Measurements from ENCODE around the gene ENTPD1.
"Not testable (repeated sequence)": the region's sequence is repeated elsewhere in the genome, so short reads cannot be mapped to it uniquely, and the experiment has no call there.

ENTPD1 gene

DNA sequence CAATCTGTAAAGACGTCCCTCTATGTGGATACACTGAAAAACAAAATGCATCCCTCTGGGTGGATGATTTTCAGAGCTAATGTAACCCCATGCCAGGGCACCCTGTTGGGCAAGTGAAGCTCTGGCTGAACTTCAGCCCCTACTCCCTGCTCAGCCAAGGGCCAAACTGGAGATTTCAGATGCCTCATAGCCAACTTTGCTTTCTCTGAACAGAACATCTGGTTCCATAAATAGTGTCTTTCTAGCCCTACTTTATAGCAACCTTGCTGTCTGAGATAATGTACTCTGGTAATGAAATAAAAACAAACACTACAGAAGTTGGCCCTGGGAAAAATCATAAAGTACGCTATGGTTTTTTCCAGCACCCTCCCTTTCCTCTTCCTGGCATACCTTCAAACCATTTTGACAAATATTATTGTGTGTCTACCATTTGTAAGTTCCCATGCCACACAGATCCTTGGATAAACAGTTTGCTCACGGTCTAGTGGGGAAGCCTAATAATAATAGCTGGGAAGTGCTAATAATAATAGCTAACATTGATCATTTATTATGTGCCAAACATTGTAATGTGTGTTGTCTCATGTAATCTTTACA, 3.4 kb downstream of the ENTPD1 start:
- DNase-seq, result no peak

DNA sequence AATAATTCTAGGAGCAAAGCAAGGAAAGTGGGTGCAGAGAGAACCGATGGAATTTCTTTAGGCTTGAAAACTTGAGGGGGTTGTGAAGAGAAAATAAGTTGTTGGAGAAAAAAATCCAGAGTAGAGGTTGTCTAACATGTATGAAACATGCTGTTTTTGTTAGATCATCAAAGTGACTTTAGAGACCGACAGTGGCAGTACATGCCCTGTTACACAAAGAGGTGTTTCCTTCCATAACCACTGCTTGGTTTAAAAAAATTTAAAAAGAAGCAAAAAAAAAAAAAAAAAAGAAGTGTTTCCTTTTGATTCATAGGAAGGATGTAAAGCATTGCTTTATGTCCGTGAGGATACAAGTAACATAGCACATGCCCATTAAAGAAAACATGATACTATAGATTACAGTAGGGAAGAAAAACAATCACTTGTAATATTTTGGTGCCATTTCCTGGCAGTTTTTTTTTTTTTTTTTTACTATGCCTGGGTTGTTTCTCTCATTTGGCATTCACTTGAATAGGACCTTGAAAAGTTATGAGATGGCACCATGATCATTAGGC, 6.1 kb downstream of the ENTPD1 start:
- DNase-seq, result no peak

DNA sequence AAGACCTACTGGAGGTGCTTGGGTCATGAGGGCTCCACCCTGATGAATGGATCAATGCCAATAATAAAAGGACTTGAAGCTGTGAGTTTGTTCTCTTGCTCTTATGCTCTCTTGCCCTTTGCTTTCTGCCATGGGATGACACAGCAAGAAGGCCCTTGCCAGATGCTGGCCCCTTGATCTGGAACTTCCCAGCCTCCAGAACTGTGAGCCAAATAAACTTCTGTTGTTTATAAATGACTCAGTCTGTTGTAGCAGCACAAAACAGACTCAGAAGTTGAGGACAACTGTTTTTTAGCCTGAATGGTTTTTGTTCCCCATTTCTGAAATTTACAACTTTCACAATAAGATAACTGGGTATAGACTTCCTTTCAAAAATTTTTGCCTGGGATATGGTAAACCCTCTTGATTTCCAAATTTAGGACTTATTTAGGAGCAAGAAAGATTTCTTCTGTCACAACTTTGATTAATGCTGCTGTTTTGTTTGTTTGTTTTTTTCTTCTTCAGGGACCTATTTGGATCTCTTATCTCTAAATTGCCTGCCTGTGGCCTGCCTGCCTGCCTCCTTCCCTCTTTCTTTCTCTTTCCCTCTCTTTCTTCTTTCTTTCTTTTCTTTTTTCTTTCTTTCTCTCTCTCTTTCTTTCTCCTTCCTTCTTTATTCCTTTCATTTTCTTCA, 12.1 kb downstream of the ENTPD1 start:
- DNase-seq, result no peak

- DNase-seq, result no peak
These were observed 14.2 kb downstream of the ENTPD1 start for GRCh38 chr10:95770084-95770720.

DNA sequence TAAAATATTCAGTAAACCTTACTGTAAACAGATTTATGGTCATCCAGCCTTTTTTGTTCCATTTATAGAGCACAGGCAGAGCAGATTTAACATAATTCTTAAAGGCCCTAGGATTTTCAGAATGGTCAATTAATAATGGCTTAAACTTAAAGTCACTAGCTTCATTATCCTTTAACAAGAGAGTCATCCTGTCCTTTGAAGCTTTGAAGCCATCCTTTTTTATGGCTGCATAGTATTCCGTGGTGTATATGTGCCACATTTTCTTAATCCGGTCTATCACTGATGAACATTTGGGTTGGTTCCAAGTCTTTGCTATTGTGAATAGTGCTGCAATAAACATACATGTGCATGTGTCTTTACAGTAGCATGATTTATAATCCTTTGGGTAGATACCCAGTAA, 17.5 kb downstream of the ENTPD1 start:
- not testable (repeated sequence) for DNase-seq

- not testable (repeated sequence) for DNase-seq
These were observed 21.7 kb downstream of the ENTPD1 start for GRCh38 chr10:95777638-95778037.

DNA sequence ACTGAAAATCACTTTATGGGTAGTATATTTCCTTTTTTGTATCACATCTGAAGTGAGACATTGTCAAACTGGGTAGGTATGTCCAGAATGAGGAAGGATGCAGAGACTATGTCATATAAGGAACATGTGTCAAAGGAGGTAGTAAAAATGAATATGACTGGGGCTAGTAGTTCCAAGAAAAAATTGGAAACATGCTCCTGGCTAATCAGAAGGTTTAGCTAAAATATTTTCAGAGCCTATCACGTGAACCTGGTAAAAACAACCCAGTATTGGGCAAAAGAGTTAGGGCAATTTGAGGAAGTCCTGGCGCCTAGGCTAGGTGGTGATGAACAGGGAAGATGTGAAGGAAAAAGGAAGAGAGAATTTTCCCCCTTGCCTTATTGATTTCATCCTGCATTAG, 26.4 kb downstream of the ENTPD1 start:
- no peak for DNase-seq

DNA sequence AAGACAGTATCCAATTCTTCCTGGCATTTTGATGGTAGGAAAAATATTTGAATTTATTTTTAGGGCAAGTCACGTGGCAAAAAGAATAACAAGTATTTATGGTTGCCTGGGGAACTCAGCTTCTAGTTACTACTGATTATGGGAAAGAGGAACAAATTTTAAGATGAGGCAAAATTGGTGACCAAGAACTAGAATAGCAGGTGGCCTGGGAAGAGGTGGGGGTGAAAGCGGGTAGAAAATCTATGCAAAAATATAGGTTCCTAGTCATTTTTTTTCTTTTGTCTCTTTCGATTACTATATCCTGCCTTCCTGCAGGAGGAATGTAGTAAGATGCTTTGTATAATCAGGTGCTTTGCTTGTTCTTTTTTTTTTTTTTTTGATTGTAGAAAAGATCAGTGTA, 27.8 kb downstream of the ENTPD1 start:
- DNase-seq, result no peak

- no peak for DNase-seq
These were observed 28.4 kb downstream of the ENTPD1 start for GRCh38 chr10:95784279-95784913.

DNA sequence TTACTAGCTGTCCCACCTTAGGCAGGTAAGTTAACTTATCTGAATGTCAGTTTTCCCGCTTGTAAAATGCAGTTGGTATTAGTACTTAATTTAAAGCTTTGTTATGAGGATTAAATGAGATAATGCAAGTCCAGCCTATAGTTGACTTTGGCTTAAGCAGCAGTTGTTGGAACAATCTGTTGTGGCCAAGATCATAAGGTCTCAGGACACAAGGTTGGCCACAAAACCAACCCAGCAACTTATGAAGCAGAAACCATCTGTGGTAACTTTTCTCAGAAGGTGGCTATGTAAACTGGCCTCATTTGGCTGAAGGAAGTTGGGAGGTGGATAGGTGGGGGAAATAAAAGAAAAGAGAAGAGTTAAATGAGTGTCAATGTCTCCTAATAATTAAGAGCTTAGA, 29.4 kb downstream of the ENTPD1 start:
- no peak for DNase-seq

GRCh38 chr10:95785942-95786669, 30.1 kb downstream of the ENTPD1 start:
- DNase-seq, result no peak

DNA sequence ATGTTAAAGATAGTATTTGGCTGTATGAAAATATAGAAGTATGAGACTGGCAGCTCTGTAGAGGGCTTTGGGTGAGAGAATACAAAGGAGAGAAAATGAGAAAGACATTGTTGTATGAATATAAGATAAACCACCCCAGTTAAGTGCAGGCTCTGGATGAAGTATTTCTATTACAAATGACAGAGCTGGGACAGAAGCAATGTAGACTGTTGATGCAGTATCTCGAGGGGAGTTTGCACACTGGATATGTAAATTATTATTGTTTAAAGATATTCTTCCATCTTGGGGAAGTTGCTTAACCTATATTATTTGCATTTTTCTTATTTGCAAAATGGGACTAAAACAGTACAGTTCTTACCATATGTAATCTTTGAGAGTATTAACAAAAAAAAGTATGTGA, 31.5 kb downstream of the ENTPD1 start:
- no peak for DNase-seq

- no peak for DNase-seq
These were observed 32.9 kb downstream of the ENTPD1 start for GRCh38 chr10:95788830-95789229.

DNA sequence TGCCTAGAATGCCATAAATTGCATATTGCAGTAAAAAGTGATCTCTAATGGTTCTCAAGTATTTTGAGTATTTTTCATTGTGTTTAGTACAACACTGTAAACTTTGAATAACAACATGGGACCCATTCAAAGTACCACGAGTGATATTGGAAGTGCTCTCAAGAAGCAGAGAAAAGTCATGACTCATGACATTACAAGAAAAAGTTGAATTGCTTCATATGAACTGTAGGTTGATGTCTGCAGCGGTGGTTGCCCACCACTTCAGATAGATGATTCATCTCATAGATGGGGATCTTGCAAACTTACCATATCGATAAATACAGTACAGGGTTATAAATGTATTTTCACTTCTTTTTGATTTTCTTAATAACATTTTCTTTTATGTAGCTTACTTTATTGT, 33.9 kb downstream of the ENTPD1 start:
- DNase-seq, result peak; percentile 11

- no peak for DNase-seq
These were observed 35.0 kb downstream of the ENTPD1 start for GRCh38 chr10:95790982-95791381.

- DNase-seq, result no peak
These were observed 35.5 kb downstream of the ENTPD1 start for GRCh38 chr10:95791425-95791979.

DNA sequence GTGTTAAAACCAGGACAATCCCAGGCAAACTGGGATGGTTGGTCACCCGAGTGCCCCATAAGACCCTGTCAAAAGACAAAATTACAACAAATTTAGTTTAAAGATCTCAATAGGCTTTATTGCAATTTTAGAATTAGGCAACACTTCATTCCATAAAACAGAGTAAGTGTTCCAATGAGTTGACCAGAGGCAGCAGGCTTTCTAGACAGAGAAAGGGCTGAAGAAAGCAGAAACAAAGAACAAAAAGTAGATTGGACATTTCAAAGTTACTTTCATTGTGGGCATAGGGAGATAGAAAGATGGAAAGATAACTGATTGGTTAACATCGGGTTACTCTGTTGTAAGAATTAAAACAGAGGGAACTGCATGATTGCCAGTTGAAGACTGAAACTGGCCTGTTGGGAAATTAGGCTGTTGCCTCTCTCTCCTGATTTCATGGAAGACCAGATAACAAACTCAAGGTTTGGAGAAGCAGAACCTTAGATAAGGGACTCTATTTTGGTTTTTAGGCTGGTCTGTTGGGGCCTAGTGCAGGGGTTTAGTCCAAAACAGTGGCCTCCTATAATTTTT, 36.3 kb downstream of the ENTPD1 start:
- DNase-seq, result no peak

DNA sequence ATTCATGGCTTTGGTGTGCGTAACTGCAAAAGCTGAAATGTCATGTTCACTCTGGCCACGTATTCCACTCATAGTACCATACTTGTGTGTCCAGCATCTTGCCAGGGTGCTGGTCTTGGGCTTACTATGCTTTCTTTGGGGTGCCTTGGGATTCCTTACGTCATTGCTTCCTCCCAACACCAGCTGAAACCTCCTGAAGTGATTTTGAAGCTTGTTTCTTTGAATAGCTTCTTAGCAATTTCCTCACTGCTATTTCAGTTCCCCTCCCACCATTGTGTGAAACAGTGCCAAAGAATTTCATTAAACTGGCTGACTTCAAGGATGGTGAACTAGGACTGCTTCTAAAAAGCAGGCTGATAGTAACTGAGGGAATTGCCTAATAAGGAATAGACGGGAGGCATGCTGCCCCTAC, 36.9 kb downstream of the ENTPD1 start:
- DNase-seq, result no peak

GRCh38 chr10:95793401-95794045, 37.6 kb downstream of the ENTPD1 start:
- DNase-seq, result no peak

DNA sequence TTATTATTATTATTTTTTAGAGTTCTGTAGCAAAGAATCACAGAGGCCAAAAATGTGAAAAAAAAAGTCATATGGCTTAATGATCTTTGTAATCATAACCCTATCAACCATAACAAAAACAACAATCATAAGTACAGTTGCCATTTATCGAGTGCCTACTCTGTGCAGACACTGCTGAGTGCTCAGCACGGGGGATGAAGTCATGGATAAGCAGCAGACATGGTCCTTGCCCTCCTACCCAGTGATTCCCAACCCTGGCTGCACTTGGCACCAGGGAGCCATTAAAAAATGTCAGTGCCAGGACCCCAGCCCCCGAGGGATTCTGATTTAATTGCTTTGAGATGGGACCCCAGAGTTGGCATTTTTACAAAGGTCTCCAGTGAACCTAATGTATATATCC, 38.2 kb downstream of the ENTPD1 start:
- no peak for DNase-seq

GRCh38 chr10:95795602-95796001, 39.6 kb downstream of the ENTPD1 start:
- DNase-seq, result no peak

DNA sequence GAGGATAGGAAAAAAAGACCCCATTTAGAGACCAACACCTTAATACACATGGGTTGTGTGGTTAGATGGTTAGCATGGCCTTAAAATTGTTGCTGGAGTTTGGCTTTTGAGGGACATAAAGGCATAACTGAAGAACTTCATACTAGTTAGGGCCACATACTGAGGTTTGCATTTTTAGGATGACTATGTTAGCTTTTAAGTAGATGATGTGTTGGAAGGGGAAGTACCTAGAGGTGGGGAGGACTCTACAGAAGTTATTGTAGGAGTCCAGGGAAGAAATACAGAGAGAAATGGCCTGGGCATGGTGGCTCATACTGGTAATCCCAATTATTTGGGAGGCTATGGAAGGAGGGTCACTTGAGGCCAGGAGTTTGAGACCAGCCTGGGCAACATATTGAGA, 40.5 kb downstream of the ENTPD1 start:
- DNase-seq, result no peak
